HepG2 (cell line): ENCODE measurements around the gene FLOT2. TPM values are rescaled to one million over a fixed set of nuclear protein-coding genes. Genes with fewer than 3 reads are reported as not detected.
A peak's percentile ranks its signal among the peaks of the same experiment; 100 is the strongest.

ENCODE experiments used
- AHDC1 ChIP-seq: sonication (generic); formaldehyde crosslinking; IDR thresholded peaks from 2 replicates; pipeline ENCODE4 v1.5.1; 2020; ENCODE audit warnings: mild to moderate bottlenecking, missing genetic modification reagents, borderline replicate concordance
- AKAP8 ChIP-seq: sonication (generic); formaldehyde crosslinking; IDR thresholded peaks from 2 replicates; pipeline ENCODE4 v1.5.1; 2020; ENCODE audit warnings: mild to moderate bottlenecking, missing genetic modification reagents
- CREBL2 ChIP-seq: sonication (generic); formaldehyde crosslinking; IDR thresholded peaks from 2 replicates; pipeline ENCODE4 v1.8.1; 2023; ENCODE audit warnings: missing genetic modification reagents, mild to moderate bottlenecking, borderline replicate concordance
- DR1 ChIP-seq: sonication (generic); formaldehyde crosslinking; IDR thresholded peaks from 2 replicates; pipeline ENCODE4 v1.8.0; 2021; ENCODE audit warnings: mild to moderate bottlenecking, missing genetic modification reagents, inconsistent platforms
- ETS1 ChIP-seq: sonication (generic); formaldehyde crosslinking; IDR thresholded peaks from 2 replicates; pipeline ENCODE4 v1.4.0; 2020; ENCODE audit warnings: missing genetic modification reagents
- HOXD1 ChIP-seq: sonication (generic); formaldehyde crosslinking; IDR thresholded peaks from 2 replicates; pipeline ENCODE4 v1.5.0; 2020; ENCODE audit warnings: missing genetic modification reagents
- IRX3 ChIP-seq: sonication (generic); formaldehyde crosslinking; IDR thresholded peaks from 2 replicates; pipeline ENCODE4 v1.8.1; 2023; ENCODE audit warnings: mild to moderate bottlenecking, low read depth, missing genetic modification reagents, borderline replicate concordance
- NR3C1 ChIP-seq: sonication (generic); formaldehyde crosslinking; IDR thresholded peaks from 2 replicates; pipeline ENCODE4 v1.4.0; 2020; ENCODE audit warnings: missing genetic modification reagents
- ZFX ChIP-seq: sonication (generic); formaldehyde crosslinking; IDR thresholded peaks from 2 replicates; pipeline ENCODE4 v1.4.0; 2020; ENCODE audit warnings: mild to moderate bottlenecking, low read depth, missing genetic modification reagents, moderate library complexity
- ZMYM3 ChIP-seq: sonication (generic); formaldehyde crosslinking; IDR thresholded peaks from 2 replicates; pipeline ENCODE4 v1.5.1; 2020; ENCODE audit warnings: mild to moderate bottlenecking, missing genetic modification reagents
- ZNF263 ChIP-seq: sonication (generic); formaldehyde crosslinking; IDR thresholded peaks from 2 replicates; pipeline ENCODE4 v1.4.0; 2020; ENCODE audit warnings: missing genetic modification reagents
- ZNF318 ChIP-seq: sonication (generic); formaldehyde crosslinking; IDR thresholded peaks from 2 replicates; pipeline ENCODE4 v1.4.0; 2020; ENCODE audit warnings: mild to moderate bottlenecking, missing genetic modification reagents
- ZNF558 ChIP-seq: sonication (generic); formaldehyde crosslinking; IDR thresholded peaks from 2 replicates; pipeline ENCODE4 v1.9.0; 2022; ENCODE audit warnings: mild to moderate bottlenecking, missing genetic modification reagents, borderline replicate concordance
- polyA plus RNA-seq, 8 experiments: library from polyadenylated mRNA; depleted of rRNA in 3 of 8; stranded (reverse) in 7 of 8; unstranded in 1 of 8; fragments of >200 nt; fragmentation: Illumina TruSeq in 4 of 8; extraction: Trizol in 4 of 8; gene quantifications; 2 replicates each; pipeline versions ENCODE4 v1.2.1 to v1.2.3, GENCODE V29; 2011 to 2016; ENCODE audit warnings: low read depth in 4 of 8, missing spikeins in 1 of 8, mixed read lengths in 1 of 8; ENCODE audit not compliant: insufficient read depth in 1 of 8
- total RNA-seq, 5 experiments: library from RNA; depleted of rRNA; stranded (reverse); fragments of >200 nt; fragmentation: Illumina TruSeq; extraction: Trizol; gene quantifications; 2 replicates each; pipeline ENCODE4 v1.2.3, GENCODE V29; 2016; ENCODE audit warnings: low read depth in 1 of 5

The FLOT2 gene
- total and polyA plus RNA-seq, 2 of the 13 experiments (the other 11 are each of a cell fraction or from before 2014, with no cell fraction given), result 54.3 to 54.5 TPM

GRCh38 chr17:28902819-28903545, 5.4 kb upstream of the FLOT2 start, which contains the start of gene DHRS13 (continued):
- TF ChIP-seq ZNF318 (0 out of 2 replicates have a peak, but pooled peaks have one; percentile 82), DR1 (CRISPR knock-in tag) (peak; percentile 55; the same call in 1 of the 2 replicates), CREBL2 (CRISPR knock-in tag) (0 out of 2 replicates have a peak, but pooled peaks have one; percentile 18), AHDC1 (CRISPR knock-in tag) (no peak), NR3C1 (CRISPR knock-in tag) (no peak), ZNF263 (CRISPR knock-in tag) (no peak; the same call in 1 of the 2 replicates), ZNF558 (no peak; the same call in 1 of the 2 replicates), ZMYM3 (CRISPR knock-in tag) (0 out of 2 replicates have a peak, but pooled peaks have one; percentile 26), ETS1 (CRISPR knock-in tag) (no peak), ZFX (peak; percentile 96), AKAP8 (CRISPR knock-in tag) (peak; percentile 88; the same call in 1 of the 2 replicates), IRX3 (CRISPR knock-in tag) (0 out of 2 replicates have a peak, but pooled peaks have one; percentile 86), HOXD1 (CRISPR knock-in tag) (no peak; the same call in 1 of the 2 replicates)
